ENCODE measurements around the gene PPAN. TPM values are rescaled to one million over a fixed set of nuclear protein-coding genes. Genes with fewer than 3 reads are reported as not detected.

PPAN gene
- total and polyA plus RNA-seq, 2 experiments from 2014 or later: 44.2 to 47.0 TPM

- Histone ChIP-seq H3K4me2 (ENCODE audit: unreplicated experiment) (no peak overlapping the region), H3K9ac (no peak overlapping the region), H3K9me3 (ENCODE audit: low read depth) (no peaks in the 10 kb centered on the region), H3K36me3 (ENCODE audit: low read depth) (peaks cover 6% of the 10 kb centered on the region; the same call in 1 of the 2 replicates), H3K27me3 (replicated peaks; ENCODE audit: insufficient read depth) (no peaks in the 10 kb centered on the region), H3K4me3 (no peak overlapping the region), H3K27ac (no peak overlapping the region), H4K20me1 (ENCODE audit: insufficient read depth) (no peaks in the 10 kb centered on the region), H2AFZ (no peak overlapping the region), H3K4me1 (ENCODE audit: insufficient read depth) (peaks cover 8% of the 10 kb centered on the region), H3K79me2 (ENCODE audit: insufficient read depth) (peaks cover 34% of the 10 kb centered on the region), H3K9me2 (ENCODE audit: insufficient read depth) (no peaks in the 10 kb centered on the region), H3F3A (ENCODE audit: insufficient read depth) (peaks cover 35% of the 10 kb centered on the region)
- peak; percentile 16 for DNase-seq
- no peak for TF ChIP-seq EZH2phosphoT487 (IDR thresholded peaks at IDR 0.05; ENCODE audit: insufficient read depth, low read depth)
- TF ChIP-seq EZH2 (IDR thresholded peaks at IDR 0.05; ENCODE audit: insufficient read depth, poor library complexity, severe bottlenecking): no peak
- in situ Hi-C loops (cut with MboI): no loop called here
- WGBS, 2 experiments (ENCODE audit: low coverage in 1 of 2, low lambda C conversion rate in 2 of 2, missing lambda C conversion rate in 2 of 2): 88% methylated on average over 31 to 35 of the region's 35 CpGs
Measured at GRCh38 chr19:10116085-10116865, 10.1 kb downstream of the PPAN start.

DNA sequence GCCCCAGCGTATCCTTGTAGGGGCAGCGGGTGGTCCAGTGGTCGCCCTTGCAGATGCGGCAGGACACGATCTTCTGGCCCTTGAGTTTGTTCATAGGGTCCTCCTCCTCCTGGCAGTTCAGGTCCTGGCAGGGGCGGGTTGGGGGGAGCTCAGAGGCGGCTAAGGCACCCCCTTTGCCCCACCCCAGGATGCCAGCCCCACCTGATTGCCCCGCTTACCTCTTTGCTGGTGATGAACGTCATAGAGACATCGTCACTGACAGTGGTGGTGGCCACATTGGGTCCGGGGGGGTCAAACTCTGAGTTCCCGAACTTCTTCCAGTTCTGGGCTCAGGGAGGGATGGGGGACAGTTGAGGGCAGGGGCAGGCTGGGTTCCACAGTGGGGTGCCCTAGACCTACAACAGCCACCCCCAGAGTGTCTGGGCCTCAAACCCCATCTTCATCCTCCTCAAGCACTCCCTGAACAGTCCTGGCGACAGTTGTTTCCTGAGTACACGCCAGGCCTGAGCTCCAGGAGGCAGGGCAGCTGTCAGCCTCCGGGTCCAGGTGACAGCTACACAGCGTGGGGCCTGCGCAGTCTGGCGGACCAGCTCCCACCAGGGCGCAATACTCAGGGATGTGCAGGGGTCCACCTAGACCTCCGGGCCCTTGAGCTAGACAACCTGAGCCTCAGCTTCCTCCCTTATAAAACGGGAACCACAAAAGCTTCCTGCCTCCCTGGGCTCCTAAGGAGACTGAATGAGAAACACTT, 10.9 kb downstream of the PPAN start:
- Histone ChIP-seq H3K9me2 (ENCODE audit: insufficient read depth) (no peaks in the 10 kb centered on the region), H4K20me1 (ENCODE audit: insufficient read depth) (no peaks in the 10 kb centered on the region), H3F3A (ENCODE audit: insufficient read depth) (peaks cover 36% of the 10 kb centered on the region), H3K4me1 (ENCODE audit: insufficient read depth) (peaks cover 15% of the 10 kb centered on the region), H3K27me3 (replicated peaks; ENCODE audit: insufficient read depth) (no peaks in the 10 kb centered on the region), H3K27ac (no peak overlapping the region), H3K9me3 (ENCODE audit: low read depth) (no peaks in the 10 kb centered on the region), H3K36me3 (ENCODE audit: low read depth) (peaks cover 6% of the 10 kb centered on the region; the same call in 1 of the 2 replicates), H2AFZ (no peak overlapping the region), H3K4me3 (no peak overlapping the region), H3K4me2 (ENCODE audit: unreplicated experiment) (no peak overlapping the region), H3K9ac (no peak overlapping the region), H3K79me2 (ENCODE audit: insufficient read depth) (peaks cover 34% of the 10 kb centered on the region)
- TF ChIP-seq EZH2 (IDR thresholded peaks at IDR 0.05; ENCODE audit: insufficient read depth, poor library complexity, severe bottlenecking) (no peak), EZH2phosphoT487 (IDR thresholded peaks at IDR 0.05; ENCODE audit: insufficient read depth, low read depth) (no peak)
- no peak for DNase-seq
- WGBS, 2 experiments (ENCODE audit: low coverage in 1 of 2, low lambda C conversion rate in 2 of 2, missing lambda C conversion rate in 2 of 2): 89 to 90% methylated on average over 19 to 21 of the region's 21 CpGs
- in situ Hi-C loops (cut with MboI): no loop called here

GRCh38 chr19:10118960-10119359, 12.8 kb downstream of the PPAN start:
- H3K9ac ChIP-seq: peak overlapping the region; percentile 96
- peaks cover 34% of the 10 kb centered on the region for H3K79me2 ChIP-seq (ENCODE audit: insufficient read depth)
- H3K9me3 ChIP-seq (ENCODE audit: low read depth): no peaks in the 10 kb centered on the region
- DNase-seq: peak; percentile 69
- peak overlapping the region; percentile 91 for H3K27ac ChIP-seq
- H3F3A ChIP-seq (ENCODE audit: insufficient read depth): peaks cover 32% of the 10 kb centered on the region
- H2AFZ ChIP-seq: no peak overlapping the region
- H4K20me1 ChIP-seq (ENCODE audit: insufficient read depth): no peaks in the 10 kb centered on the region
- H3K4me3 ChIP-seq: peak overlapping the region; percentile 98
- peak overlapping the region; percentile 93 for H3K4me2 ChIP-seq (ENCODE audit: unreplicated experiment)
- TF ChIP-seq EZH2phosphoT487 (IDR thresholded peaks at IDR 0.05; ENCODE audit: insufficient read depth, low read depth) (no peak), EZH2 (IDR thresholded peaks at IDR 0.05; ENCODE audit: insufficient read depth, poor library complexity, severe bottlenecking) (no peak)
- WGBS, 2 experiments (ENCODE audit: low coverage in 1 of 2, low lambda C conversion rate in 2 of 2, missing lambda C conversion rate in 2 of 2): 41 to 46% methylated on average over 11 to 12 of the region's 12 CpGs
- H3K9me2 ChIP-seq (ENCODE audit: insufficient read depth): no peaks in the 10 kb centered on the region
- peaks cover 6% of the 10 kb centered on the region; the same call in 1 of the 2 replicates for H3K36me3 ChIP-seq (ENCODE audit: low read depth)
- H3K4me1 ChIP-seq (ENCODE audit: insufficient read depth): peaks cover 14% of the 10 kb centered on the region
- no peaks in the 10 kb centered on the region for H3K27me3 ChIP-seq (replicated peaks; ENCODE audit: insufficient read depth)
- in situ Hi-C loops (cut with MboI): no loop called here

- Histone ChIP-seq H3K27ac (peak overlapping the region; percentile 91), H3K9me3 (ENCODE audit: low read depth) (no peaks in the 10 kb centered on the region), H3K9me2 (ENCODE audit: insufficient read depth) (no peaks in the 10 kb centered on the region), H3F3A (ENCODE audit: insufficient read depth) (peaks cover 32% of the 10 kb centered on the region), H3K4me2 (ENCODE audit: unreplicated experiment) (peak overlapping the region; percentile 93), H4K20me1 (ENCODE audit: insufficient read depth) (no peaks in the 10 kb centered on the region), H3K4me1 (ENCODE audit: insufficient read depth) (peaks cover 14% of the 10 kb centered on the region), H3K9ac (peak overlapping the region; percentile 96), H3K27me3 (replicated peaks; ENCODE audit: insufficient read depth) (no peaks in the 10 kb centered on the region), H3K36me3 (ENCODE audit: low read depth) (peaks cover 6% of the 10 kb centered on the region; the same call in 1 of the 2 replicates), H3K4me3 (peak overlapping the region; percentile 98), H3K79me2 (ENCODE audit: insufficient read depth) (peaks cover 34% of the 10 kb centered on the region), H2AFZ (peak overlapping the region; percentile 69)
- in situ Hi-C loops (cut with MboI): no loop called here
- TF ChIP-seq EZH2 (IDR thresholded peaks at IDR 0.05; ENCODE audit: insufficient read depth, poor library complexity, severe bottlenecking) (no peak), EZH2phosphoT487 (IDR thresholded peaks at IDR 0.05; ENCODE audit: insufficient read depth, low read depth) (no peak)
- peak; percentile 96 for DNase-seq
- WGBS, 2 experiments (ENCODE audit: low coverage in 1 of 2, low lambda C conversion rate in 2 of 2, missing lambda C conversion rate in 2 of 2): 2 to 4% methylated on average over 9 of the region's 9 CpGs
Measured at GRCh38 chr19:10120538-10121189, 14.5 kb downstream of the PPAN start.
